HepG2 (cell line): ENCODE data around the gene CCL18.

ENCODE experiments used
- HIVEP1 ChIP-seq: sonication (generic); formaldehyde crosslinking; IDR thresholded peaks from 2 replicates; pipeline ENCODE4 v1.4.0; 2020; ENCODE audit warnings: mild to moderate bottlenecking, missing genetic modification reagents
- ISX ChIP-seq: sonication (generic); formaldehyde crosslinking; conservative IDR thresholded peaks from 2 replicates; pipeline ENCODE4 v1.5.0; 2020; ENCODE audit warnings: missing genetic modification reagents
- KLF12 ChIP-seq: sonication (generic); formaldehyde crosslinking; IDR thresholded peaks from 2 replicates; pipeline ENCODE4 v1.4.0; 2020; ENCODE audit warnings: missing genetic modification reagents, borderline replicate concordance
- POLR2A ChIP-seq, 2 experiments: IDR thresholded peaks; 2 replicates each; pipeline ENCODE4 v1.6.1; 2011; ENCODE audit warnings: low read depth in 2 of 2, low read length in 2 of 2, mild to moderate bottlenecking in 1 of 2, moderate library complexity in 1 of 2; ENCODE audit not compliant: insufficient read depth in 1 of 2
- PTBP1 ChIP-seq: fragments of 200-400 bp; formaldehyde crosslinking; IDR thresholded peaks from 2 replicates; pipeline ENCODE4 v1.6.1; 2018; ENCODE audit warnings: low read length, low read depth; ENCODE audit not compliant: poor library complexity, severe bottlenecking
- SETDB1 ChIP-seq: sonication (generic); formaldehyde crosslinking; IDR thresholded peaks from 2 replicates; pipeline ENCODE4 v1.5.1; 2020; ENCODE audit warnings: missing genetic modification reagents, mild to moderate bottlenecking, borderline replicate concordance
- USF2 ChIP-seq, 2 experiments: sonication (generic) in 1 of 2; formaldehyde crosslinking in 1 of 2; IDR thresholded peaks; 2 replicates each; pipeline versions ENCODE4 v1.5.1 to v1.6.1; 2011 to 2020; ENCODE audit warnings: borderline replicate concordance in 1 of 2, low read depth in 1 of 2, low read length in 1 of 2, mild to moderate bottlenecking in 1 of 2, missing genetic modification reagents in 1 of 2, moderate library complexity in 1 of 2
- ZBTB1 ChIP-seq: sonication (generic); formaldehyde crosslinking; IDR thresholded peaks from 2 replicates; pipeline ENCODE4 v1.4.0; 2020; ENCODE audit warnings: missing genetic modification reagents, borderline replicate concordance

- TF ChIP-seq SETDB1 (no peak), HIVEP1 (CRISPR knock-in tag) (no peak), ISX (CRISPR knock-in tag) (no peak), KLF12 (CRISPR knock-in tag) (no peak), POLR2A (IDR thresholded peaks at IDR 0.05; ENCODE audit: insufficient read depth in 1 of 2, low read depth in 2 of 2, low read length in 2 of 2) (no peak), USF2 (IDR thresholded peaks at IDR 0.05; ENCODE audit: low read depth, low read length) (no peak), USF2 (CRISPR knock-in tag; IDR thresholded peaks at IDR 0.05; ENCODE audit: borderline replicate concordance) (no peak), ZBTB1 (CRISPR knock-in tag) (no peak), PTBP1 (no peak)
These were observed 8.5 kb downstream of the CCL18 start for GRCh38 chr17:36072431-36073121.
